PC-3 (cell line): ENCODE results near the gene UNCX. TPM values are rescaled to one million over a fixed set of nuclear protein-coding genes. Genes with fewer than 3 reads are reported as not detected.

Experiments
- ATAC-seq: fragments of 200-7000 bp; cut with Tn5 transposase; 2 replicates; pipeline ENCODE4 v1.9.1; 2020; ENCODE audit warnings: mild to moderate bottlenecking, moderate library complexity
- BruUV-seq: library from RNA; stranded (reverse); fragments of 400-500 nt; replicated peaks from 2 replicates; lab custom pipeline; 2021; lab: Mats Ljungman, UMichigan
- CTCF ChIA-PET: fragments of 300-600 bp; sonication (Branson Sonifier 250); formaldehyde crosslinking; loops from one replicate; lab custom pipeline; 2022; ENCODE audit warnings: antibody characterized with exemption; lab: Charles Lee
- POLR2A ChIA-PET: fragments of 300-600 bp; sonication (Branson Sonifier 250); formaldehyde crosslinking; loops from one replicate; lab custom pipeline; 2022; ENCODE audit warnings: antibody characterized with exemption; ENCODE audit not compliant: unreplicated experiment; lab: Charles Lee
- DNase-seq: peaks from one replicate; pipeline ENCODE4 v3.0.0-alpha.2; 2015
- H2AFZ ChIP-seq: fragments of 300-600 bp; sonication (generic); 2 replicates; pipeline ENCODE4 v1.6.0; 2016; ENCODE audit warnings: antibody characterized with exemption, low read length
- H3F3A ChIP-seq: fragments of 300-600 bp; sonication (generic); one replicate; pipeline ENCODE4 v1.6.0; 2017; ENCODE audit warnings: antibody characterized with exemption, low read length, control low read depth, mild to moderate bottlenecking; ENCODE audit not compliant: unreplicated experiment
- H3K27ac ChIP-seq: fragments of 300-600 bp; sonication (generic); 2 replicates; pipeline ENCODE4 v1.5.1; 2016; ENCODE audit warnings: mild to moderate bottlenecking, low read length
- H3K27me3 ChIP-seq: fragments of 300-600 bp; sonication (generic); 2 replicates; pipeline ENCODE4 v1.6.1; 2016; ENCODE audit warnings: low read length, mixed read lengths
- H3K36me3 ChIP-seq: fragments of 300-600 bp; sonication (generic); 2 replicates; pipeline ENCODE4 v1.6.1; 2016; ENCODE audit warnings: low read depth, mixed run types, low read length, mixed read lengths
- H3K4me1 ChIP-seq: fragments of 300-600 bp; sonication (generic); 2 replicates; pipeline ENCODE4 v1.5.1; 2016; ENCODE audit warnings: low read length; ENCODE audit not compliant: insufficient read depth
- H3K4me2 ChIP-seq: fragments of 300-600 bp; sonication (generic); 2 replicates; pipeline ENCODE4 v1.6.0; 2016; ENCODE audit warnings: low read length
- H3K4me3 ChIP-seq: fragments of 300-600 bp; sonication (generic); 2 replicates; pipeline ENCODE4 v1.5.1; 2016; ENCODE audit warnings: mild to moderate bottlenecking, low read length, mixed read lengths
- H3K79me2 ChIP-seq: fragments of 300-600 bp; sonication (generic); 2 replicates; pipeline ENCODE4 v1.6.1; 2017; ENCODE audit warnings: low read length, mixed read lengths
- H3K9ac ChIP-seq: fragments of 300-600 bp; sonication (generic); 2 replicates; pipeline ENCODE4 v1.6.0; 2016; ENCODE audit warnings: mild to moderate bottlenecking, low read length
- H3K9me2 ChIP-seq: fragments of 300-600 bp; sonication (generic); replicated peaks from 2 replicates; pipeline ENCODE4 v1.6.1; 2016; ENCODE audit warnings: mixed run types, low read length, mixed read lengths
- H3K9me3 ChIP-seq: fragments of 300-600 bp; sonication (generic); 2 replicates; pipeline ENCODE4 v1.6.1; 2016; ENCODE audit warnings: low read length, mixed read lengths
- H4K20me1 ChIP-seq: fragments of 300-600 bp; sonication (generic); 2 replicates; pipeline ENCODE4 v1.6.1; 2016; ENCODE audit warnings: low read length, mixed read lengths
- CTCF ChIP-seq: fragments of 300-600 bp; sonication (generic); conservative IDR thresholded peaks from 2 replicates; pipeline ENCODE4 v1.5.1; 2017; ENCODE audit warnings: antibody characterized with exemption, low read depth, mild to moderate bottlenecking, low read length
- EZH2 ChIP-seq: fragments of 300-600 bp; sonication (generic); IDR thresholded peaks from one replicate; pipeline ENCODE4 v1.6.1; 2017; ENCODE audit warnings: antibody characterized with exemption, mild to moderate bottlenecking, low read length; ENCODE audit not compliant: unreplicated experiment
- EZH2phosphoT487 ChIP-seq: fragments of 300-600 bp; sonication (generic); IDR thresholded peaks from 2 replicates; pipeline ENCODE4 v1.6.1; 2018; ENCODE audit warnings: mild to moderate bottlenecking, antibody characterized with exemption, low read length, borderline replicate concordance
- intact Hi-C: fragments of 100-400 bp; cut with micrococcal nuclease; formaldehyde crosslinking; loops from 2 replicates; pipeline ENCODE4 v1.9.0; 2023
- total RNA-seq: library from RNA; depleted of rRNA; stranded (reverse); fragments of >200 nt; gene quantifications from 2 replicates; pipeline ENCODE4 v1.2.3, GENCODE V29; 2014

Gene UNCX
- total RNA-seq, 1 experiment from 2014 or later = not detected

GRCh38 chr7:1263391-1263951, 30.8 kb downstream of the UNCX start:
- Histone ChIP-seq H3K4me2 (no peak overlapping the region), H3K27ac (no peak overlapping the region), H3K79me2 (no peaks in the 10 kb centered on the region), H3F3A (no peaks in the 10 kb centered on the region), H3K4me1 (peaks cover under 1% of the 10 kb centered on the region; the same call in 1 of the 2 replicates), H4K20me1 (no peaks in the 10 kb centered on the region), H3K4me3 (no peak overlapping the region), H3K9me3 (no peaks in the 10 kb centered on the region), H3K27me3 (peaks cover 85% of the 10 kb centered on the region), H2AFZ (no peak overlapping the region), H3K9ac (no peak overlapping the region), H3K36me3 (no peaks in the 10 kb centered on the region), H3K9me2 (no peaks in the 10 kb centered on the region)
- intact Hi-C loops = no loop called here
- no peak for ATAC-seq
- CTCF ChIA-PET = interaction anchor here (0.6 to 1.1 kb wide), 2 partner anchors 71 to 186 kb away, joined by 3 read pairs; no protein-coding TSS in a partner anchor
- POLR2A ChIA-PET = no interaction called here
- no TSS peak for BruUV-seq
- DNase-seq = no peak
- no peak for TF ChIP-seq CTCF
- no peak for TF ChIP-seq EZH2
- no peak; the same call in 1 of the 2 replicates for TF ChIP-seq EZH2phosphoT487

- Histone ChIP-seq H3K4me1 (peaks cover 6% of the 10 kb centered on the region; the same call in 1 of the 2 replicates), H3K9ac (no peak overlapping the region), H3K4me3 (no peak overlapping the region), H3K9me3 (no peaks in the 10 kb centered on the region), H3F3A (no peaks in the 10 kb centered on the region), H3K36me3 (no peaks in the 10 kb centered on the region), H4K20me1 (no peaks in the 10 kb centered on the region), H3K9me2 (no peaks in the 10 kb centered on the region), H2AFZ (no peak overlapping the region), H3K79me2 (no peaks in the 10 kb centered on the region), H3K27ac (no peak overlapping the region), H3K4me2 (no peak overlapping the region), H3K27me3 (peaks cover 94% of the 10 kb centered on the region)
- no peak for ATAC-seq
- DNase-seq = no peak
- BruUV-seq = no TSS peak
- intact Hi-C loops = no loop called here
- TF ChIP-seq EZH2 (no peak), EZH2phosphoT487 (no peak), CTCF (no peak)
- ChIA-PET CTCF (no interaction called here), POLR2A (no interaction called here)
Observed at GRCh38 chr7:1264345-1265280, 31.9 kb downstream of the UNCX start.
